SW480 (cell line): ENCODE results near the gene ZNF790.
"Not testable (repeated sequence)": the region's sequence is repeated elsewhere in the genome, so short reads cannot be mapped to it uniquely, and the experiment has no call there.

Experiments
- DNase-seq: peaks from one replicate; pipeline ENCODE4 v3.0.0-alpha.2; 2016; ENCODE audit warnings: low spot score

Gene ZNF790

DNA sequence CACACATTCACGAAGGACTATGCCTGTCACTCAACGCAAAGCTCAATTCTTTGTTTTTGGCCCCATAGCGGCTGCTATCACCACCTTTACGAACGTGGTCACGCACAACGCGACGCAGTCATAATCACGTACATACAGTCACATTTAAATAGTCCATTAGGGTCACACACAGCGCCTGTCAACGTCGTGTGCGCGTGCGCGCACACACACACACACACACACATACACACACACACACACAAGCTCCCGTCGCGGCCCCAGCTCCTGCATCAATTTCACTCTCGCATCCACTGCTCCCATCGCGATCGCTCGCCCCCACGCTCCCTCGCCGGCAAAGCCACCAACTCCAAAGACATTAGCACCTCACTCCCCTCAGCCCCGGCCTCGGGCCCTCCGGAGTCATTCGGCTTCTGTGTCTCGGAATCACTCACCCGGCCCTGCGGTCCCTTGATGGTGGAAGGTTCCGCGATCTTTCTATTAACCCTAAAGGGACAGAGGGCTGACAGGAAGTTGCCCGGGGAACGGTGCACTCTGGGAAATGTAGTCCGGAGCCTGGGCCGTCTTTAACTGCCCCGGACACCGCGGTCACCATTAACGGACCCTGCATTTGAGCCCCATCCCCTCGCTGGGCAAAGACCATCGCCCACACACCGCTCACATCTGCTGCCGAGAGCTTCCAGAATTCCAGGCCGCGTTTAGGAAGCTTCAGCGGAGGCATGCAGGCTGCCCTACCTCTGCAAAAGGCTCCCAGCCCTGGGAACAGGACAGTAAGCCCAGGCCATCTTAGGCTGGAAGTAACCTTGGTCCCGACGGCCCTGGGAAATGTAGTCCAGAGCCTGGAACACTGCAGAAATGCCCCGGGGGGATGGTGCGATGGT lies at the start of gene ZNF790:
Gene ZNF790 (minus strand): TSS at position 482 of the 878 bp plus-strand sequence. CDS start 12,768 bp downstream, outside the sequence.
- DNase-seq = peak; percentile 81

DNA sequence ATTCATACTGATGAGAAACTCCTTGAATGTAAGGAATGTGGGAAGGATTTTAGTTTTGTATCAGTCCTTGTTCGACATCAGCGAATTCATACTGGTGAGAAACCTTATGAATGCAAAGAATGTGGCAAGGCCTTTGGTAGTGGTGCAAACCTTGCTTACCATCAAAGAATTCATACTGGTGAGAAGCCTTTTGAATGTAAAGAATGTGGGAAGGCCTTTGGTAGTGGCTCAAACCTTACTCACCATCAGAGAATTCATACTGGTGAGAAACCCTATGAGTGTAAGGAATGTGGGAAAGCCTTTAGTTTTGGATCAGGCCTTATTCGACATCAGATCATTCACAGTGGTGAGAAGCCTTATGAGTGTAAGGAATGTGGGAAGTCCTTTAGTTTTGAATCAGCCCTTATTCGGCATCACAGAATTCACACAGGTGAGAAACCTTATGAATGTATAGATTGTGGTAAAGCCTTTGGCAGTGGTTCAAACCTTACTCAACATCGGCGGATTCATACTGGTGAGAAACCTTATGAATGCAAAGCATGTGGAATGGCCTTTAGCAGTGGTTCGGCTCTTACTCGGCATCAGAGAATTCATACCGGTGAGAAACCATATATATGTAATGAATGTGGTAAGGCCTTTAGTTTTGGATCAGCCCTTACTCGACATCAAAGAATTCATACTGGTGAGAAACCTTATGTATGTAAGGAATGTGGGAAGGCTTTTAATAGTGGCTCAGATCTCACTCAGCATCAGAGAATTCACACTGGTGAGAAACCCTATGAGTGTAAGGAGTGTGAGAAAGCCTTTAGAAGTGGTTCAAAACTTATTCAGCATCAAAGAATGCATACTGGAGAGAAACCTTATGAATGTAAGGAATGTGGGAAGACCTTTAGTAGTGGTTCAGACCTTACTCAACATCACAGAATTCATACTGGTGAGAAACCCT lies 39.1 kb upstream of the ZNF790 start:
- DNase-seq = no peak

DNA sequence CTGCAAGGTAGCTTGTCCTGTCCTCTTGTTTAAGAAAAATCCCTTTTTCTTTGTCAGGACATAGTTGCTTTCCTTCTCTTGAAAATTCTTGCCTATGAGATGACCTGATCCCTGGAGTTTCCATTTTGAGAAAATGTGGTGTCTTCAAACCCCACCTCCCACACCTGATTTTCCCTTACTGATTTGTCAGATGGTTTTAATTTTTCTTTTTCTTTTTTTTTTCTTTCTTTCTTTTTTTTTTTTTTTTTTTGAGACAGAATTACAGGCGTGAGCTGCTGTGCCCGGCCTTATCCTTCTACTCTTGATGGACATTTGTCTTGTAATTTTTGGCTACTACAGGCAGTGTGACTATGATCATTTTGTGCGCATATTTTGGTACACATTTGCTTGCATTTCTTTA lies 13.7 kb upstream of the ZNF790 start:
- DNase-seq = no peak

DNA sequence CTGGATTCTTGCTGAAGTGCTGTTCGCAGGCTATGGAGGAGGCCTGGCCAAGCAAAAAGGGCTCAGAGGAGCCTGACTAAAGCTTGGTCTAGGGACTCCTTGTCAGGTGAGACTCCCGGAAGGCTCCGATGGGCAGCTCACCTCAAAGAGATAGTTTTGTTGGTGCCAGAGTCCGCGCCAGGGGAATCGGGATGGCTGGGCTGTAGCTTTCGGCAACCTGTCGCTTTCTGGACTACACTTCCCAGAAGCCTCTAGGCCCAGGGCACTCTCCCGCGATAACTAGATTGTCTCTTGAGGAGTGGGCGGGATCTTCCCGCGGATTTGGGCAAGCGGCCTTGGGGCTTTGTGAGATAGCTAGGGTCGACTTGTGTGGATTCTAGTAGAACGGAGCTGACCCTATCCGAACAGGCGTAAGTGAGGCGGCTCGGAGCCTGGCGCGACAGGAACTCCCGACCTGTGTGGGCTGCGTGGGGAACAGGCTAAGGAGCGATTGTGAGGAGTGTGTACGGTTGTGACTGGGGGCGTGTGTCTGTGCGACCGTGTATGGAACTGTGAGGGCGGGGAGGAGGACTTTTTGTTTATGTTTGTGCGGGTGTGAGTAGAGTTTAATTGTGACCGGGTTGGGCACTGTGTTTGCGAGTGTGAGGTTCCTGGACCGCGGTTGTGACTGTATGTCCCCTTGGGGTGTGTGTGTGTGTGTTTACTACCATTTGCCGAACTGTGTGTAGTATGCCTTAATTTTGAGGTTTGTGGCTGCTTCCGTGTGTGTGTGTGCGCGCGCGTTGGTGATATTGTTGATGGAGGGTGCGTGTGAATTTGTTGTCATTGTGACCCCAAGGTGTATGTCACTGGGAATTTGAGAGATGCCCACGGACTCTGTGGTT lies 12.6 kb upstream of the ZNF790 start, which contains the start of gene ZNF345:
Gene ZNF345 (plus strand): TSS at position 318 of the 884 bp plus-strand sequence. CDS start 25,955 bp downstream, outside the sequence.
- DNase-seq = peak; percentile 85

DNA sequence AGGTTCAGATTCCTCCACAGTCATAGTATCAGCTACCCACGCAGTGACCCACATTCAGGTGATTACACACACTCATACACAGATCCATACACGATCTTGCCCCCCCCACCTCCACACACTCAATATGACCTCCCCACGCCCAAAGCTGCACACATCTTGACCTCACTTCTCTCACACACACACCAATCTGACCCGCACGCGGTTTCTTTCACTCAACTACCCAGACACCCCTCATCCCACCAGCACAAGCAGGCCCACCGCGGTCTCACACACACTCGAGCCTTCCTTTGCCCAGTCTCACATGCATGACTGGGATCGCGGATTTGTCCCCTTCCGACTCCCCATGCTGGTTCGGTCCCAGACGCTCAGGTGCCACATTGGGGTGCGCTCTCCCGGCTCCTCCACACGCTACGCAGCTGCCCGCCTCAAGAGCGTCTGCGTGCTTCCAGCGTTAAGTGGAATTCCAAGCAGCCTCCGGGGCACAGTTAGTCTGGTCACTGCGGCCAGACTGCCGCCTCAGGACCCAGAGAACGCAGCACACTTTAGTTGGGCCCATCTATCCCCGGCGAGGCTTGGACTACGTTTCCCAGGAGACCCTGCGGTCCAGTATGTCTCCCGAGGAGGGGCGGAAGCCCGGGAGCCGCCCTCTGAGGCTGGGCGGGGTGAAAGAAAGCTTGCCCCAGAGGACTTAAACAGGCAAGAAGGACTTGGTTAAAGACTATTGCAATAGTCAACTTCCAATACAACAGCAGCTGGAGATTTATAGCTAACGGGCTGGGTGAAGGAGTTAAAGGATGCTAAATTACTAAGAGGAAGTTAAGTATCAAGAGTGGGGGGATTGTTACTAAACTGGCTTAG lies 11.7 kb upstream of the ZNF790 start:
- DNase-seq = peak; percentile 80

DNA sequence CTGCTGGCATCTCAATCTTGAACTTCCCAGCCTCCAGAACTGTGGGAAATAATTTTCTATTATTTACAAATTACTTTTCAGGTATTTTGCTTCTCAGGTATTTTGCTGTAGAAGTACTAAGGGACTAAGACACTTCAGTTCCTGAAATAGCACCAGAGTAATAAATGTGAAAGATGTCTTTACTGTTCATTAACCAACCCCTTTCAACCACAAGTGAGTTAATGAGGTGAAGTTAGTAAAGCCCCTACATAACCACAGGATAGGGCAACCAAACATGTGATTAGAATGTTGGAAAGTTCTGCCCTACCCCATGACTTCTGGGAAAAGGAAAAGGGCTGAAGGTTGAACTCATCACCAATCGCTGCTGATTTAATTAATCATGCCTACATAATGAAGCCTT lies 9.8 kb upstream of the ZNF790 start:
- no peak for DNase-seq

DNA sequence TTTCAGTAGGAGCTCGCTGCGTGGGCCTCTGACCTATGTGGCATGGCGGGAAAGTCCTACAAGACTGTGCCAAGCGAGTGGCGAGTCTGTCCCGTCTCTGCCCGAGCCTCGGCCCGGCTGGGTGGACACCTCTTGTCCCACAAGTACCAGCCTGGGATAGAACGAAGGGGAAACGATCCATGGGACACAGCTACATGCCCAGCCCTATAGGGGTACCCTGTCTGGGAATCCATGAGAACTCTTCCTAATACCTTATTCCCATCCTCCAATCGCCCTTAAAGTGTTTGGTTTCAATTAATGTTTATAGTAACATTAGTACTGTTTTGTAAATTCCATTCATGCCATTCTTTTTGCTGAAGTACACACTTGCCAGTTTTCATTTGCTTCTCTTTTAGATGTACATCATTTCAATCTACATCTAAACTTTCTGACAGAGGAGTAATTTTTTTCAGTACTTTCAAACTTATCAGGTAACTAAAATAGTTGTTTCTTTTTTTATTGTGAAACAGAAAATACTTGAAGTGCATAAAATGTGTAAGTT lies 667 bp upstream of the ZNF790 start:
- no peak for DNase-seq

DNA sequence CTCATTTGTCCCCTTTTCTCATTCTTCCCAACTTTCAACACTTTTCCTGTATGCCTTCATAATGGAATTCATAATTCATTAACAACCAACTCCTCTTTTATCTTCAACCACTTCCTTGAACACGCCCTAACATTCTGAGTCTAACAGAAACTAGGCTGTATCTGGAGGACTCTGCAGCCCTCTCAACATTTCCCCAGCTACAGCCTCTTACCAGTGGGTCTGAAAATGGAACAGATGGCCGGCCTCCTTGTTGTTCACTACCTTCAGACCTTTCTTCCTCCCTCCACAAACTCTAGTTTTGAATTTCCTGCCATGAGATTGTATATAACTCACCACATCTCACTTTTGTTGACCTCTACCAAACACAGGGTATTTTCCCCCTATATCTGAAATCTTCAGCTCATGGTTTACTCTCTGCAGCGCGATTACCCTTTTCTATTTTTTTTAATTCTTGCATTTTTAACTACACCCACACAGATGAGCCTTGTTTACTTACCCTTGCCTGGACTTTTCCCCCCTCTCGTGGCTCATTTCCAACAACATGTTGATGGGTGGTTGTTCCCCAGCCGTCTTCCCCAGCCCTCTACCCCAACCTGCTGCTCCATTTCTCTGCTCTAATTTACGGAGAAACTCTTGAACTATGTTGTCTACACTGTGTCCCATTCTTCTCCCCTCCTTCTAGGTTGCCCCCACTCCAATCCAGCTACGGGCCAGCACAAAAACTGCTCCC lies 846 bp downstream of the ZNF790 start:
- DNase-seq = no peak

DNA sequence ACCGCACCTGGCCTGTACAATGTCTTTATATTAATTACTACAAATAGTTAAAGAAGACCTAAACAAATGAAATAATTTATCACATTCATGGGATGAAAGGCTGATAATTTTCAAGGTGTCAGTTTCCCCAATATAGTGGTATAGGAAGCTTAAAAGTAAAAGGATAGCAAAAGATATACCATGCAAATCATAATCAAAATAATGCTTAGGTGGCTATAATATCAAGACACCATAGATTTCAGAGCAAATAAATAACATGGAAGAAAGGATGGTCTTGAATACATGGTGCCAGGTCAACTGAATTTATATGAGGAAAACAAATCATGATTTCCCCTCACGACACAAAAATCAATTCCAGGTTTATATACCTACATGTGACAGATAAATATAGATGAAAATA lies 4.8 kb downstream of the ZNF790 start:
- DNase-seq = no peak

DNA sequence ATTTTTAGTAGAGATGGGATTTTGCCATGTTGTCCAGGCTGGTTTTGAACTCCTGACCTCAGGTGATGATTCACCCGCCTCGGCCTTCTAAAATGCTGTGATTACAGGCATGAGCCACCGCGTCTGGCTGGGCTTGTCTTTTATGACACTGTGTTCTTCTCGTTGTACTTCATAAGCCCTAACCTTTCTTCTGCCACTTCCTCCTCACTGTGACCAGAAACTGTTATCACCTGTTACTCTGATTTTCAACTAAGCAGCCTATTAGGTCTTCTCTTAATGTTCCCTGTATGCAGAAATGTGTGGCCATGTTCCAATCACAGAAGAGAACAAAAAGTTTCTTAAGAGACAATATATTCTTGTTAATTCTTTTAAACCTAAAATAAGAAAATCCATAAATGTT lies 16.4 kb downstream of the ZNF790 start:
- no peak for DNase-seq

DNA sequence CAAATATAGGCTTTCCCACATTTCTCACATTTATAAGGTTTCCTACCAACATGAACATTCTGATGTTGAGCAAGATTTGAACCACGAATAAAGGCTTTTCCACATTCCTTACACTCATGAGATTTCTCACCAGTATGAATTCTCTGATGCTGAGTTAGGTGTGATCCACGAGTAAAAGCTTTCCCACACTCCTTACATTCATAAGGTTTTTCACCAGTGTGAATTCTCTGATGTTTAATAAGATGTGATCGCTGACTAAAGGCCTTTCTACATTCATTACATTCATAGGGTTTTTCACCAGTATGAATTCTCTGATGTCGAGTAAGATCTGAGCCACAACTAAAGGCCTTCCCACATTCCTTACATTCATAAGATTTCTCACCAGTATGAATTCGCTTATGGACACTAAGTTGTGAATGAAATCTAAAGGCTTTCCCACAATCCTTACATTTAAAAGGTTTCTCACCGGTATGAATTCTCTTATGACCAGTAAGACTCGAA lies 19.0 kb downstream of the ZNF790 start:
- DNase-seq = no peak

DNA sequence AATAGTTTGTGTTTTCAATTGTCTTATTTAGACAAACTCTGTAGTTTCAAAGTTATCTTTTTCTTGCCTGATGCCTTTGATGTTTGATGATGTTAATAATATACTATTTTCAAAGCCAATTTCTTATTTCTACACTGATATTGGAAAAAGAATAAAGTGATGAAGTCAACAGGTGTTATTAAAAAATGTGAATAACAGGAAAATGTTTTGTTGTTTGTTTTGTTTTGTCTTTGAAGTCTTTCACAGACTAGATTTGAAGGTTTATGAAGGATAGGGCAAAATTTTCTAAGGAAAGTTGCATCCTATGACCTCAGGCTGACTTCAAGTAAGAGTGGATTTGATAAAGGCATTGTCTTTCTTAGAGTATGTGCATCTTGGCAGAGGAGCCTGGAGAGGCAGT lies 31.2 kb downstream of the ZNF790 start:
- DNase-seq = no peak

DNA sequence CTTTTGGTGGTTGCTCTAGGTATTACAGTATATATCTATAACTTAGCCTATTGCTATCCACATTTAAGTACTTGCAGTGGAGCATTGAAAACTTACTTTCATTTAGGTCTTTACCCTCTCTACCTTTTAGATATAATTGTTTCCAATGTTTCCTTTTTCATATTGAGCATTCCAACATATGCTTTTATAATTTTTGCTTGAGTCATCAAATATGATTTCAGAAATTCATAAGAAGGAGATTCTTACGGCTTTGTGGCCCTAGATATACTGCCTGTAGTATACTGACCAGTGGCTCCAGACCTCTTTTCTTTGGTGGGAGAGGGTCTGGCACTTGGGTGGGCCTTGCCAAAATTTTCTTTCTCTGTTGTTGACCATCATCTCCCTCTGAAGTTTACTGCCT lies 32.8 kb downstream of the ZNF790 start:
- no peak for DNase-seq

DNA sequence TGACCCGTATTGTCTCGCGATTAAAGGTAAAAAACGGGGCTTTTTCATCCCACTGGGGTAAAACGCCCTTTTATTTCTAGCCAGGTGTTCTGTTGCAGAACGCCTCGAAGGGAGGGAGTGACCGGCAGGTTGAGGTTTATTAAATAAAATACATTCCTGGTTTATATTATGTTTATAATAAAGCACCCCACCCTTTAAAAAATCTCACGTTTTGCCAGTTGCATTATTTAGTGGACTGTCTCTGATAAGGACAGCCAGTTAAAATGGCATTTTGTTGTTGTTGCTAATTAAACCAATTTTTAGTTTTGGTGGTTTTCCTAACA lies 40.4 kb downstream of the ZNF790 start:
- no peak for DNase-seq

DNA sequence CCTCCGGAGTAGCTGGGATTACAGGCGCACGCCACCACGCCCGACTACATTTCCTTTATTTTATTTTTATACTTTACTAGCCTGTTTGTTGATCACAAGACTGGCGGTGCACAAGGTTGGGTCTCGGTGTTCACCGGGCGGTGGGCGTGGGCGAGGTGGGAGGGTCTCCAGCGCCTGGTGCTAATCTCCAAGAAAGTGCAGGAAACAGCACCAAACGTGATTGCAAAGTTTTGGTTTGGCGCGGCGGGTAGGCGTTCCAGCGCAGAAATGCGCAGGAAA lies 41.5 kb downstream of the ZNF790 start:
- no peak for DNase-seq

DNA sequence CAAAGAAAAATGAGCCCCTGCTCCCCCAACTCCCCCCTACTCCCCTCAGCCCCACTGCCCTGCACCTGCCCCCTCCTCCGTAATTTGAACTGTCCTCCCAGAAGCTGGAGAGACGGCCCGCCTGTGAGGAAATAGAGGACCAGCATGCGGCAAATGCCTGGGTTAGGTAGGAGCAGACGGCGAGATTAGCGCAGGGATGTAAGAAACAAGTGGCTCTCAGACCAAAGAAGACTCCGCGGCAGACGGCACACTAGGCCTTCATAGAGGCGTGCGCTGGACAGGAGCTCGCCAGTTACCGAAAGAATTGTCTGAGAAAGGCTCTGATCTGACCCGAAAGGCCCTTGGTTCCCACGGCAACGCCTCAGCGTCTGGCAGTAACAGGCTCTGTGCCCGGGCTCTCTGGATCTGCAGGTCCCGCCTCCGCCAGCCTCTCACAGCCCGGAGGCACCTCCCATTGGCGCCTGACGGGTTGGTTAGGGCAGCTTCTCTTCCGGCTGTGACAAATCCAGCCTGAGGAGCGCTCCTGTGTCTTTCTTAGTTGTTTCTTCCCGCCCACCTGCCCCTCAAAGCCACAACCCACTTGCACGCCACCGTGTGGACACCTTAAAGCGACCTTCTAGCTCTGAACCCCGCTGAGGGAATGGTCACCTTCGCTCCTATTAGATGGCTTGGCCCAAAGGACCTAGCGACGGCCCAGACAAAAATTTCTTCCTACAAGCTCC lies 46.6 kb downstream of the ZNF790 start:
- DNase-seq = not testable (repeated sequence)

DNA sequence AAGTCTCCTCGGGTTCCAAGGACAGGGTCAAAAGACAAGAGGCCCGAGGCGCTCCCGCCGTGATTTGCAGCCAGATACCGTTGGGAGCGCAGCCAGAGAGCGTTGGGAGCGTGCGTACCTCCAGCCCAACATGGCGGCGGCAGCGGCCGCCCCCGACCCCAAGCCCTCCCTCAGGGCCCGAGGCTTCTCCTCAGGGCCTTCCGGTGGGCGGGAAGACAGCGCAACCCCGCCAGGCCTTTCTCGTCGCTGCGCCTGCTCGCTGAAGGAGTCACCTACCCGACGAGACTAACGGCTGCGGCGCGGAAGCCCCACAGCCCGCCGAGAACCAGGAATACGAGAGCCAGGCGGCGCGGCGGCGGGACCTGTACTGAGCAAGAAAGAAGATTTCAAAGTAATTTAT lies 62.4 kb downstream of the ZNF790 start:
- DNase-seq = no peak

DNA sequence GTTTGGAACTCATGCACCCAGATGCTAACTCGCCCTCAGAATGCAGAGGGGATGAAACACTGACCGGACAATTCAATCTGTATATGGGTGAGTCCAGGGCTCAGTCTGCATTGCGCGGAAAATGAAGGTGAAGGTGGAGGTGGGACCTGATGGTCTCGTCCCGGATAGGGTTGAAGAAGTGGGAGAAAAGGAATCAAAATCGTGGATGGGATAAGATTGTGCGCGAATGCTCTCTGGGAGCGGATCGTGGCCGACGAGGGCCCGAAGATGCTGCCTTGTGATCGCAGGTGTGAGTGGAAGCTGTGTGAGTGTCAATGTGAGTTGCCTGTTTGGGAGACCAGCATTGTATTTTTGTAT lies 65.0 kb downstream of the ZNF790 start:
- no peak for DNase-seq
